Kidney (tissue), 14 donors: ENCODE results near the gene EIF3A. TPM values are rescaled to one million over a fixed set of nuclear protein-coding genes. Genes with fewer than 3 reads are reported as not detected.
"Not testable (repeated sequence)": the region's sequence is repeated elsewhere in the genome, so short reads cannot be mapped to it uniquely, and the experiment has no call there.

ENCODE experiments used
- DNase-seq, 5 donors: peaks; one replicate each; pipeline ENCODE4 v3.0.0-alpha.2; 2013 to 2020
- FAIRE-seq: peaks from 2 replicates; lab custom pipeline; 2012; peaks lifted over from hg19 to GRCh38; lab: Jason Lieb, UNC
- H3K27ac ChIP-seq, 2 donors: one replicate each; pipeline ENCODE4 v1.7.0; 2013; ENCODE audit warnings: low read depth in 2 of 2, low read length in 2 of 2, inconsistent platforms in 1 of 2
- H3K27me3 ChIP-seq: one replicate; pipeline ENCODE4 v1.7.1; 2013; ENCODE audit warnings: low read length, inconsistent platforms; ENCODE audit not compliant: control insufficient read depth, insufficient read depth
- H3K36me3 ChIP-seq, 3 donors: one replicate each; pipeline versions ENCODE4 v1.7.0 to v1.7.1; 2013; ENCODE audit warnings: low read length in 3 of 3, control low read depth in 1 of 3, inconsistent platforms in 1 of 3; ENCODE audit not compliant: insufficient read depth in 3 of 3, control insufficient read depth in 2 of 3
- H3K4me1 ChIP-seq, 3 donors: one replicate each; pipeline versions ENCODE4 v1.7.0 to v1.7.1; 2013; ENCODE audit warnings: low read length in 3 of 3, inconsistent platforms in 1 of 3, low read depth in 1 of 3; ENCODE audit not compliant: control insufficient read depth in 2 of 3, insufficient read depth in 2 of 3
- H3K4me3 ChIP-seq, 3 donors: one replicate each; pipeline versions ENCODE4 v1.7.0 to v1.8.1; 2013; ENCODE audit warnings: low read length in 3 of 3, control low read depth in 1 of 3, inconsistent platforms in 1 of 3
- H3K9ac ChIP-seq, 3 donors: one replicate each; pipeline versions ENCODE4 v1.7.0 to v1.7.1; 2013; ENCODE audit warnings: low read length in 3 of 3, control low read depth in 1 of 3, inconsistent platforms in 1 of 3
- H3K9me3 ChIP-seq, 3 donors: one replicate each; pipeline versions ENCODE4 v1.7.0 to v1.7.1; 2013; ENCODE audit warnings: low read length in 3 of 3, control low read depth in 1 of 3, inconsistent platforms in 1 of 3; ENCODE audit not compliant: control insufficient read depth in 2 of 3, insufficient read depth in 1 of 3
- CTCF ChIP-seq: IDR thresholded peaks from 3 replicates; pipeline ENCODE4 v1.5.1; 2012; ENCODE audit warnings: mild to moderate bottlenecking, moderate library complexity, borderline replicate concordance; ENCODE audit not compliant: insufficient read depth; ENCODE audit errors: extremely low read depth
- intact Hi-C: fragments of 100-400 bp; cut with DNase I; formaldehyde crosslinking; loops from one replicate; pipeline ENCODE4 v1.11.1; 2022
- polyA plus RNA-seq: library from polyadenylated mRNA; stranded (reverse); fragments of 350-450 nt; fragmentation: Illumina TruSeq; extraction: RNeasy Lipid Tissue Mini Kit (QIAGEN cat#74804); gene quantifications from one replicate; pipeline ENCODE4 v1.2.3, GENCODE V29; 2014; ENCODE audit warnings: low read depth, low replicate concordance; ENCODE audit not compliant: insufficient read depth
- total RNA-seq: library from RNA; stranded (reverse); fragmentation: NEBNext Ultra II Directional; extraction: Animal tissue kit (Norgen Biotek cat#: 25700); gene quantifications from one replicate; pipeline ENCODE4 v1.2.1, GENCODE V29; 2021
- donor health status: control.
- donor health status: control.
- donor health status: control.
- donor health status: control.
- donor health status: control.
- donor health status: DM: yes; HTN: yes; CAD: no.
- donor health status: Normal renal cell carcinoma (clear cell type).

The EIF3A gene
- total and polyA plus RNA-seq, 2 donors from 2014 or later: 24.9 to 95.6 TPM

GRCh38 chr10:119113751-119114732 lies 33.4 kb upstream of the EIF3A start:
- H3K9me3 ChIP-seq: no peaks in the 10 kb centered on the region
- no peak overlapping the region for H3K9ac ChIP-seq
- H3K27me3 ChIP-seq: no peaks in the 10 kb centered on the region
- TF ChIP-seq CTCF: no peak
- no peak for FAIRE-seq
- no peak overlapping the region for H3K27ac ChIP-seq
- H3K4me1 ChIP-seq: no peaks in the 10 kb centered on the region
- DNase-seq: no peak
- intact Hi-C loops: no loop called here
- no peak overlapping the region for H3K4me3 ChIP-seq
- H3K36me3 ChIP-seq: peaks cover 5 to 26% (median 9%) of the 10 kb centered on the region in 3 donors

GRCh38 chr10:119112056-119112455 lies 31.4 kb upstream of the EIF3A start:
- FAIRE-seq (no peak), DNase-seq (no peak)
- Histone ChIP-seq H3K27me3 (no peaks in the 10 kb centered on the region), H3K4me3 (no peak overlapping the region), H3K9ac (no peak overlapping the region), H3K36me3 (peaks cover 5 to 22% (median 9%) of the 10 kb centered on the region in 3 donors), H3K9me3 (no peaks in the 10 kb centered on the region), H3K4me1 (no peaks in the 10 kb centered on the region), H3K27ac (no peak overlapping the region)
- intact Hi-C loops: no loop called here
- no peak for TF ChIP-seq CTCF

GRCh38 chr10:119107771-119108170 lies 27.2 kb upstream of the EIF3A start:
- H3K4me1 ChIP-seq, intact Hi-C loops, FAIRE-seq, DNase-seq, H3K27ac ChIP-seq, H3K9me3 ChIP-seq, H3K27me3 ChIP-seq, H3K9ac ChIP-seq, H3K4me3 ChIP-seq: not testable (repeated sequence)
- peaks cover 0 to 11% (median 5%) of the 10 kb centered on the region in 3 donors for H3K36me3 ChIP-seq

DNA sequence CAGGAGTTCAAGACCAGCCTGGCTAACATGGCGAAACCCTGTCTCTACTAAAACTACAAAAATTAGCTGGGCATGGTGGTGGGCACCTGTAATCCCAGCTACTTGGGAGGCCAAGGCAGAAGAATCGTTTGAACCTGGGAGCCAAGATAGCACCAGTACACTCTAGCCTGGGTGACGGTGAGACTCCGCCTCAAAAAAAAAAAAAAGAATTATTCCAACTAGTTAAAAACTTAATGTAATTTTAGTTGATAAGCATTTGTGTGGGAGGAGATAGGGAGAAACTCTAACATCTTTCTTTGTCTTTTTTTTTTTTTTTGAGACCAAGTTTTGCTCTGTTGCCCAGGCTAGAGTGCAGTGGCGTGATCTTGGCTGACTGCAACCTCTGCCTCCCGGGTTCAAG lies 26.5 kb upstream of the EIF3A start:
- not testable (repeated sequence) for FAIRE-seq, DNase-seq

GRCh38 chr10:119105899-119106298 lies 25.3 kb upstream of the EIF3A start:
- H3K36me3 ChIP-seq, FAIRE-seq, H3K4me1 ChIP-seq, DNase-seq, H3K4me3 ChIP-seq, H3K27me3 ChIP-seq, H3K9ac ChIP-seq, H3K27ac ChIP-seq, H3K9me3 ChIP-seq, intact Hi-C loops: not testable (repeated sequence)

More for the DNA sequence above, 26.5 kb upstream of the EIF3A start:
- H3K27ac ChIP-seq, H3K9me3 ChIP-seq, H3K27me3 ChIP-seq, intact Hi-C loops, H3K4me1 ChIP-seq, H3K9ac ChIP-seq, H3K4me3 ChIP-seq: not testable (repeated sequence)
- H3K36me3 ChIP-seq: peaks cover 0 to 10% (median 4%) of the 10 kb centered on the region in 3 donors
